GM19193 (cell line): ENCODE measurements around the gene FNDC3A.

Experiments
- POLR2A ChIP-seq: IDR thresholded peaks from 4 replicates; pipeline ENCODE4 v1.6.1; 2011; ENCODE audit not compliant: insufficient read depth, insufficient read length; ENCODE audit errors: extremely low read depth

The FNDC3A gene

DNA sequence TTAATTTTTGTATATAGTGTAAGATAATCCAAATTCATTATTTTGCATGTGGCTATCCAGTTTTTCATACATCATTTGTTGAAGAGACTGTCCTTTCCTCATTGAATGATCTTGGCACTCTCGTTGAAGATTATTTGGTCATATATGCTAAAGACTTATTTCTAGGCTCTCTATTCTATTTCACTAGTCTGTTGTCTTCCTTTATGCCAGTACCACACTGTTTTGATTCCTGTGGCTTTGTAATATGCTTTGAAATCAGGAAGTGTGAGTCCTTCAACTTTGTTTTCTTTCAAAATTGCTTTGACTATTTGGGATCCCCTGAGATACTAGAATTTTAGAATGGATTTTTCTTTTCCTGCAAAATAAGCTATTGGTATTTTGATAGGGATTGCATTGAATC is 24.5 kb downstream of the FNDC3A start:
- no peak for TF ChIP-seq POLR2A

DNA sequence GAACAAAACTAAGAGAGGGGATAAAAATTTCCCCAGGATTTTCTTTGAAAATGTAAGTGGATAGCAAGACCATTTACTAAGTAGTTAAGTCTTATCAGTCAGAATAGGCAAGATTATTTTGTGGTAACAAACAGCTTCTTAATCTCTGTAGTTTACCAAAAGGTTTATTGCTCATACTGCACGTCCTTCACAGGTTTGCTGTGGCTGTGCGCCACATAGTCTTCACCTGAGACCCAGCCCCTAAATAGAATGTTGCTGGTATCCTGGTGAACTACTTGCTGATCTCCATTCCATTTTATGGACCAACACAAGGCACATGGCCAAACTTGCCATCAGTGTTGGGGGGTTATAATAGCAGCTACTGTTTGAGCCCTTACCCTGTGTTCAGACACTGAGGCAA is 44.6 kb downstream of the FNDC3A start:
- no peak for TF ChIP-seq POLR2A

DNA sequence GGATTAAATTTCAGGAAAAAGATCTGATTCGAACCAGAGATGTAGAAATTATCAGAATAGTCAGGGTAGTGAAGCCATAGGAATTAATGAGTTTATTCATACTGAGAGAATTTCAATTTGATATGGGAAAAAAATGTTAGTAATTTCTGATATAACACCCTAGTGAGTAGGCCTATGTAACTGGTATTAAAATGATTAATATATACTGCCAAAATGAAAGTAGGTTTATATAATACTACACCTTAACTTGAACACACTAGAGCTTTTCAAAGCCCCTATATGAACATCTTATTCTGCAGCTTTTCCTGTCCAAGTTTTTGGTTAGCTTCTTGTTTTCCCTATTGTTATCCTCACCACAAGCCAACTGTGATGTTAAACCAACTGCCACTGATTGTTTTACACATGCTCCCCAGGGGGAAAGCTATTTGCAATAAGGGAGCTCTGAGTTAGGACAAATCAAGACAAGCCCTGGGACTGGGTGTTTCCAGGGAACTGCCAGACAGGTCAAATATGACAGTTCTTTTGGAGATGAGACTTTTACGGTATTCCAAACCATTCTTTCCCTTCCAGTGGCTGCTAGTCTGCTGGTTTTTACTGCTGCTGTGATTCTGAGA is 45.3 kb downstream of the FNDC3A start:
- TF ChIP-seq POLR2A = no peak

DNA sequence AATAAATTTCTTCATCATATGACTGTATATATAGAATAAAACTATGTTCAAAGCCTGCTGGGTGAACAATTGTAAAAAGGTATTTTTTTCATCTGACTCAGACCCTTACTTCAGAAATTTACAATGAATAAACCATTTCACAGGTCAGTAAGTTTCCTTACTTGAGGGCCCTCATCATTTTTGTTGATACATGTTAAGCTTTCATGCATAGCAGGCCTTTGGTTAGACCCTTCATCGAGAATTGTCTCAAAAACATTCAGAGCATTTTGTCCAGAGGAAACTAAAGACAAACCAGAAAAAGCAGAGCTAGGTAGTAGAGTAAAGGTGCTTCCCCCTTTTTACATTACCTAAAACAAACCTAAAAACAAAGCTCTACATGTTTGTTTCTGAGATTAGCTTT is 46.2 kb downstream of the FNDC3A start:
- TF ChIP-seq POLR2A = no peak

DNA sequence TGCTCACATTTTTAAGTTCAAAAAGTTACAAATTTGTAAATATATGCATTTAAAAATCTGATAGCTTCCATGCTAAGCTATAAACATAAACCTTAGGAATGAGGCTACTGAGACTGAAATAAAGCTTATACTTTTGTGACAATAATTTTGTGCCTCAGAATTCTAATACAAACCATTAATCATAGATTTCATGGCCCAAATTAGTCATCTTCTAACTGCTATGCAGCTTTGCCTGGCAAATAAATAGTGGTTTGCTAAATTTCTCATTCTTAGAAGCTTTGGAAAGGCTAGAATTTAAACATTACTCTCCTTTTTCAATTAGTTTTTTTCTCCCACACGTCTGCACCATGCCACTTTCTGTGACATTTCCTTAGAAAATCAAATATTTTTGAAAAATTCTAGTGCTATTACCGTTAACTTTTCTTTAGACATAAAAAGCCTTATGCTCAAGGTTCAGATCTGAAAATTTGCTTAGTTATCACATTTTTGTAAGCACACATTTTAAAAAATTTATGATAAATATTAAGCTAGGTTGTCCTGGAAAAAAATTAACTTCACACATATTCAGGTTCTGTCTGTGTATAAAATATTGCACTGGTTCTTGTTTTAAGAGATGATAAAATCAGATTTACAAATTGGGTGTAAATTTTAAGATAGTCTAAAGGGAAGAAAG is 46.9 kb downstream of the FNDC3A start:
- no peak for TF ChIP-seq POLR2A

DNA sequence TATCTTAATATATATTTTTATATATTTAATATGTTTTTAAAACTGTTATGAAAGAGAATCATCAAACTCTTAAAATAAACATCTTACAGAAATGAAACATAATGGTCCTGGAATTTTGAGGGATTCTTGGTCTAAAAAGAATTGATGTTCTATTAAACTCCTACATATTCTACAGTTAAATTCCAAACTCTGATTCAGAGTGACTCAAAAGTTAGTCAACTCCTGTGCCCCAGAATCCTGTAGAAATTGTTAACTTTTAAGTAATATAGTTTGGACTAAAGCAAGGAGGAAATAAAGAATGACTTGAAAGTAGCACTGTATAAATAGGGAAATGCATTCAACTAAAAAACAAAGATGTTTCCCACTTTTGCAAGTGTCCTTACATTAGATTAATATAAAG is 47.7 kb downstream of the FNDC3A start:
- no peak for TF ChIP-seq POLR2A

DNA sequence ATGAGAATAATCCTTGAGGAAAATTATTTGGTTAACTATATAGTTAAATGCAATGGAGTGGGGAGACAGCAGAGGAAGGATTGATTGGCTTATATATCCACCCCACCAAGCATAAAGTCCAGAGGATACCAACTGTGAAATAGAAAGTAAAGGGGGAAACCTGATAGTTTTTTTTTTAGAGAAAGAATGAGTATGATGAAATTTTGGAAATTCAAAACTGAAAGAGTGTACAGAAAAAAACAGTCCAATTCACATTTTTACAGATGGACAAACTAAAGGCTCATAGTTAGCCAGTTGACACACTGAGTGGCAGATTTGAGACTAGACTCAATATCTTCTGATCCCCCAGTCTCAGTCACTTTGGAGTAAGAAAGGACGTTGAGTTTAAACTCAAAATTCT is 51.1 kb downstream of the FNDC3A start:
- no peak for TF ChIP-seq POLR2A

DNA sequence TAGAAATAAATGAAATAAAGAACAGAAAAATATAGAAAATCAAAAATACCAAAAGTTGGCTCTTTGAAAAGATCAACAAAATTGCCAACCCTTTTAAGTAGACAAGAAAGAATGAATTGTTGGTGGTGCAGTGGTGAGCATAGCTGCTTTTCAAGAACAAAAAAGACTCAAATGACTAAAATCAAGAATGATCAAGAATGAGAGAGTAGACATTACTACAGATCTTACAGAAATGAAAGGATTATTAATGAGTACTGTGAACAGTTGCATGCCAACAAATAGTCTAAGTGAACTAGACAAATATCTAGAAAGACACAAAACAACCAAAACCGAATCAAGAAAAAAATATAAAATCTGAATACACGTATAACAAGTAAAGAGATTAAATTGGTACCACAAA is 53.9 kb downstream of the FNDC3A start:
- no peak for TF ChIP-seq POLR2A

DNA sequence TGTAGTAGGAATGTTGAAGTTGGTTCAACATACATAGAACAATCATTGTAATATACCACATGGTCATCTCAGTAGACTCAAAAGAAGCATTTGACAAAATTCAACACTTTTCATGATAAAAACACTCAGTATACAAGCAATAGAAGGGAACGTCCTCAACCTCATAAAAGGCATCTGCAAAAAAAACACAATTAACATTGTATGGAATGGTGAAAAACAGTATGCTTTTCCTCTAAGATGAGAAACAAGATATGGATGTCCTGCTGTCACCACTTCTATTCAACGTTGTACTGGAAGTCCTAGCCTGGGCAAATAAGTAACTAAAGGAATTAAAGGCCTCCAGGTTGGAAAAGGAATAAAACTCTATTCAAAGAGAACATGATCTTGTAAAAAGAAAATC is 54.5 kb downstream of the FNDC3A start:
- no peak for TF ChIP-seq POLR2A

DNA sequence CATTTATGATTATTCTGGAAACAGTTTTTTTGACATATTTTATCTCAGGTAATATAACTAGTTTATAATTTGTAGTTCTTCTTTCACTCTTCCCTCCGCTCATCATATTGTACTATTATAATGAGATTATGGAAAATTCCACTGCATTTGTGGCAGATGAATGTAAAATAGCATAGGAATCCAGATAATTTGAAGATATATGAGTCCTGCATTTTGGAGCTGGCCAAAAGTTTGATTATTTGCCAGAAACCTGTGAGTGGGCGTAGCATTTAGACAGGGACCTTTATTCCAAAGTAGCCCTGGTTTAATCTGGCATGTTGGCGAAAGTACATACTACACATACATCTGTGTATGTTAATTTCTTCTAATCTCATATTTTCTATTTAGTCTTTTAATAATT is 65.2 kb downstream of the FNDC3A start:
- no peak for TF ChIP-seq POLR2A

DNA sequence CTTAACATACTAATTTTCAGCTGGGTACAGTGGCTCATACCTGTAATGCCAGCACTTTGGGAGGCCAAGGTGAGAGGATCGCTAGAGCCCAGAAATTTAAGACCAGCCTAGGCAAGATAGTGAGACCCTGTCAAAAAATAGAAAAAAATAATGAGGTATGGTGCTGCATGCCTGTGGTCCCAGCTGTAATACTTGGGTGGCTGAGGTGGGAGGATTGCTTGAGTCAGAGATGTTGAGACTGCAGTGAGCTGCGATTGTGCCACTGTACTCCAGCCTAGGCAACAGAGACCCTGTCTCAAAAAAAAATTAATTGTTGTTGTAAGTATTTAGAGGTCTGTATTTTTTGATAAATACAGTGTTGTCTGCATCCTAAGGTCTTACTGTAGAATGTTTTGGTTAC is 66.8 kb downstream of the FNDC3A start:
- no peak for TF ChIP-seq POLR2A

DNA sequence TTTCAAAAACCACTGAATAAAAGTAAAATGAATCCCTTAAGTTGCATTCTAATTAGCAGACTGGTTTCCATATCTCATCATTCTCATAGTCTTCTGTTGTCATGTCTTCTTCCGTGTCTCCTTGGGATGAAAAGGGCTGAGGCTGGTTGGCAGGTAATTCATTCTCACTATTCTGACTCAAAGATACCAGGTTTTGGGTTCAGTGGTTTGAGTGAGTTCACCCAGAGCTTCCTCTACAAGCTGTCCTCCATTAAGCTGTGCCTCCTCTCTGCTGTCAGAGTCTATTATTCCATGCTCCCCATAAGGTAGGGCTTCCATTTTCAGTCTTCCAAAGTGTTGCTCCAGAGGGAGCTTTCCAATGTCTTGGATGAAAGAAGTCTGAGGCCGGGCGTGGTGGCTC is 68.3 kb downstream of the FNDC3A start:
- TF ChIP-seq POLR2A = no peak

DNA sequence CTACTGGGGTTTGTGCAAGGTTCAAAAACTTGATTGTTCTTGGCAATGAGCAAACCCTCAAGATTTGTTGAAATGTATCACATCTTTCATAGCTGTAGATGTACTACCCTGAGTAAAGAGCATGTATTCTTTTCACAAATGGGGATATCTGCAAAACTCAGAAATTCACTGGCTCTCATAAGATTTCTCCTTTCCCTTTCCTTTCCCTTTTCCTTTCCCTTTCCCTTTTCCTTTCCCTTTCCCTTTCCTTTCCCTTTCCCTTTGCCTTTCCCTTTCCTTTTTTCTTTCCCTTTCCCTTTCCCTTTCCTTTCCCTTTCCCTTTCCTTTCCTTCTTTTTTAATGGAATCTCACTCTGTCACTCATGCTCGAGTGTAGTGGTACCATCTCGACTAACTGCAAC is 69.1 kb downstream of the FNDC3A start:
- no peak for TF ChIP-seq POLR2A

DNA sequence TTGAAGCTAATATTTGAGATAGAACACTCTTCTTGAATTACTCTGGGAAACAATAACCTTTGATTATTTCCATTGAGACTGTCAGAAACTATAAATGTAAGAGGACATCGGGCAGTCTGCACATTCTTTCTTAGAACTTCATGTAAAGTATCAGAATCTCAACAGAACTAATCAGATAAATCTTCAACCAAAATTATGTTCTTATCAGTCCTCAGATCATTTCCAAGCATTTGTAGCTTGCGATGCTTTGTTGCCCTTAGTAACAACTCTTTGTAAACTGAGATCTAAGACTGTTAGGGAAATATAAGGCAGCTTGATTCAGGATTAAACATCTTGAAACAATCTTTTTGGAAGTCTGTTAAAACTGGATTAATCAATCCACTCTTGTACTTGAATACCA is 70.3 kb downstream of the FNDC3A start:
- TF ChIP-seq POLR2A = no peak

DNA sequence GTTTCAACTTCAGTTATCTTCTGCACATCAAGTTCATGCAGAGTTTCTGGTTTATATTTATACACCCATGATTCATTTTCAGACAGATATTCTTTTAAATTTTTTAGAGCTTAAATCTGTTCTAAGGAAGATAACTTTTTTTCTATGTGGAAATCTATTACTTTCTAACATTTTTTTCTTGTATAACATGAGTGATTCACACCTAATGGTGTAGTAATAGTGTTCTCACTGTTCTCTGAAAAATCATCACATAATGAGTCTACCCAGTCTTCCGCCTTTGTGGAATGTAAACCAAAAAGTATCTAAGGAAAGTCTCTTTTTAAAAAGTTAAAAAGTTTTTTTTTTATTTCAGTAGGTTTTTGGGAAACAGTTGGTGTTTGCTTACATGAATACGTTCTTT is 70.8 kb downstream of the FNDC3A start:
- no peak for TF ChIP-seq POLR2A

DNA sequence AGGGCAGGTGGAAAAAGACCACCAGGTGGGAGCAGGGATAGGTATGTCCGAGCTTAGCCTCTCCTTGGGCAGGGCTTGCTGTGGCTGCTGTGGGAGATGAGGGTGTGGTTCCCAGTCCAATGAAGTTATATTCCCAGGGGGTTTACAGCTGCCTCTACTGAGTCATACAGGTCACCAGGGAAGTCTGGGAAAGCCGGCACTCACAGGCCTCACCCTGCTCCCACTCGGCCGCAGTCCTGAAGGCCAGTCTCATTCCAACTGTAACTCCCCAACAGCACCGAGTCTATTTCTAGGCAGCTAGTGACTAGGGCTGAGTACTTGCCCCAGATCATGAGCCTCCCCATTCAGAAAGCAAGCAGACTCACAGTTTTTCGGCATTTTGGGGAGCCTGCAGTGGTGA is 77.1 kb downstream of the FNDC3A start:
- TF ChIP-seq POLR2A = no peak

DNA sequence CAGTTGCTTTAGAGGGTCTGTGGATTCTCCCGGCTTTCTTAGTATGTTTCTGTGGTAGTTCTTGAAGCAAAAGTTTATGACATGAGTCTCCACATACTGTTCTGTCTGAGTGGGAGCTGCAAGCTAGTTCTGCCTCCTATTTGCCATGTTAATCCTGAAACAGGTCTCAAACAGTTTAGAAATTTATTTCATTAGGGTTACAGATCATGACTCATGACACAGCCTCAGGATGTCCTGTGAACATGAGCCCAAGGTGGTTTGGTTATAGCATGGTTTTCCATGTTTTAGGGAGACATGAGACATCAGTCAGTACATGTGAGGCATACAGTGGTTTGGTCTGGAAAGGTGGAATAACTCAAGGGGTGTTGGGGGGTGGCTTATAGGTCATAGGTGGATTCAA is 77.5 kb downstream of the FNDC3A start:
- no peak for TF ChIP-seq POLR2A
